Measurements from ENCODE around the gene PRKCA. TPM values are rescaled to one million over a fixed set of nuclear protein-coding genes. Genes with fewer than 3 reads are reported as not detected.

PRKCA gene
- total and polyA plus RNA-seq, 9 of the 15 experiments (the other 6 are each of a cell fraction or from before 2014, with no cell fraction given), result 3.2 to 33.0 (median 17.8) TPM

DNA sequence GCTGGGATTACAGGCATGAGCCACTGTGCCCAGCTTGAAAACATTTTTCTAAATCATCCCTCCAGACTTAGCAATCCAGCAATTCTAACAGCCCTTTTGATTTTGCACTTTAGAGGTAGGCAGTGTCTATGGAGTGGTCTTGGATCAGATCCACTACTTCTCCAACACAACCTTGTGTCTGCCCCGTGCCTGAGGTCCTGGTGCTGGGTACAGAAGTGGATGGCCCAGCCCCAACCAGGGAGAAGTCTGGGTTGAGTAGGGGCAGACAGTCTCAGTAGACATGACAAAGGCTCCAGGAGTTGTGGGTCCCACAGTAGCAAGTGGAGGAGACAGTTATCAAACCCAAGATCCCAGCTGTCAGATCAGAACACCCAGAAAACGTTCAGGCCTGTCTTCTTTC lies 460.6 kb downstream of the PRKCA start:
- BruUV-seq (replicated peaks), result no TSS peak

DNA sequence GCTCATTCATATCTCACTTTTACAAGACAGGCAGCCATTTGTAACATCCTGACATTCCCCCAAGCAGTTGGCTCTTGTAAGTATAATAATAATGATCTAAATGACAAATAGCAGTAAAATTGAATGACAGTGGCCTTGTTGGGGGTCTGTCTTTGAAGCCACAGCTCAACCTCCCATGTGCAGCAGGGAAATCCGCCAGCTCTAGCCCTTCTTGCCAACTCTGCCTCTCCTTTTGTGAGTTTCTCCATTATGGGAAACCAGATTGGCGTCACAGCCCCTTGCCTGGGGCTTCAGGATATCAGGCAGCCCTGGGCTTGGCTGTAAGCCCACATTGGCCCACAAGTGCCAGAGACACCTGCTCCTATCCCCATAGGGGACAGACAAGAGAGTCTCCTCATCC lies 462.1 kb downstream of the PRKCA start:
- no peaks in the 10 kb centered on the region for H3K4me1 ChIP-seq (replicated peaks in 1 of 2; ENCODE audit: control insufficient read depth in 2 of 2, insufficient read depth in 2 of 2, low read length in 2 of 2)
- H3K27me3 ChIP-seq (ENCODE audit: control insufficient read depth in 2 of 2, insufficient read depth in 2 of 2, low read length in 2 of 2), result no peaks in the 10 kb centered on the region
- H3K9me3 ChIP-seq (replicated peaks; ENCODE audit: control insufficient read depth, insufficient read depth, low read depth, low read length), result no peaks in the 10 kb centered on the region
- no peak for TF ChIP-seq MIER1 (IDR thresholded peaks at IDR 0.05; ENCODE audit: low read depth)
- no peak for TF ChIP-seq CBX8 (IDR thresholded peaks at IDR 0.05; ENCODE audit: borderline replicate concordance, extremely low read depth, low read depth, low read length, poor library complexity, severe bottlenecking)
- no peak for TF ChIP-seq SP2 (IDR thresholded peaks at IDR 0.05; ENCODE audit: extremely low read depth, low read depth, low read length, poor library complexity, severe bottlenecking)
- TF ChIP-seq ZNF274 (IDR thresholded peaks at IDR 0.05; ENCODE audit: borderline replicate concordance, low read depth, low read length), result no peak
- ChIA-PET CTCF (ENCODE audit: low intra/inter-chr PET ratio) (no interaction called here), POLR2A (interaction anchor here (0.6 kb wide), 1 partner anchor 94 kb away, joined by 3 read pairs; no protein-coding TSS in a partner anchor)
- H3K9me1 ChIP-seq (ENCODE audit: control insufficient read depth, insufficient read depth, low read length), result no peaks in the 10 kb centered on the region
- H4K20me1 ChIP-seq (replicated peaks; ENCODE audit: control insufficient read depth, insufficient read depth, low read length), result no peaks in the 10 kb centered on the region
- intact Hi-C loops (cut with micrococcal nuclease), result no loop called here
- DNase-seq (ENCODE audit: extremely low read depth in 1 of 4, low spot score in 3 of 4) (no peak), ATAC-seq (no peak), FAIRE-seq (no peak)
- no peak overlapping the region for H3K4me3 ChIP-seq
- H3K4me2 ChIP-seq (ENCODE audit: insufficient read depth, low read length), result no peak overlapping the region
- BruUV-seq (replicated peaks), result no TSS peak
- no peaks in the 10 kb centered on the region; the same call in 2 of the 3 replicates for H3K36me3 ChIP-seq (ENCODE audit: control insufficient read depth, insufficient read depth, low read length)
- no peak overlapping the region for H3K9ac ChIP-seq (ENCODE audit: insufficient read depth in 1 of 2, low read depth in 2 of 2, low read length in 2 of 2)
- no peak overlapping the region for H3K27ac ChIP-seq (ENCODE audit: extremely low read depth, low read depth, low read length)
- no peak overlapping the region for H2AFZ ChIP-seq (ENCODE audit: low read depth, low read length)
- in situ Hi-C loops (cut with MboI), result no loop called here
- no peaks in the 10 kb centered on the region for H3K79me2 ChIP-seq (ENCODE audit: control insufficient read depth, insufficient read depth, low read length)
- 46% methylated on average over 2 of the region's 2 CpGs for WGBS (ENCODE audit: insufficient coverage, low coverage, missing lambda C conversion rate)

More for the DNA sequence above, 460.6 kb downstream of the PRKCA start:
- in situ Hi-C loops (cut with MboI) (no loop called here), intact Hi-C loops (cut with micrococcal nuclease) (no loop called here)
- H3K4me3 ChIP-seq, result no peak overlapping the region
- H3K27ac ChIP-seq (ENCODE audit: extremely low read depth, low read depth, low read length), result no peak overlapping the region
- no peaks in the 10 kb centered on the region for H3K27me3 ChIP-seq (ENCODE audit: control insufficient read depth in 2 of 2, insufficient read depth in 2 of 2, low read length in 2 of 2)
- no peaks in the 10 kb centered on the region; the same call in 2 of the 3 replicates for H3K36me3 ChIP-seq (ENCODE audit: control insufficient read depth, insufficient read depth, low read length)
- DNase-seq (ENCODE audit: extremely low read depth in 1 of 4, low spot score in 3 of 4) (no peak), FAIRE-seq (no peak), ATAC-seq (no peak)
- TF ChIP-seq ZNF384 (IDR thresholded peaks at IDR 0.05; ENCODE audit: low read depth, low read length) (no peak), SMC3 (conservative IDR thresholded peaks at IDR 0.05; ENCODE audit: insufficient read depth, low read depth, low read length) (no peak)
- no peaks in the 10 kb centered on the region for H4K20me1 ChIP-seq (replicated peaks; ENCODE audit: control insufficient read depth, insufficient read depth, low read length)
- H3K9me1 ChIP-seq (ENCODE audit: control insufficient read depth, insufficient read depth, low read length), result no peaks in the 10 kb centered on the region
- no peak overlapping the region for H3K9ac ChIP-seq (ENCODE audit: insufficient read depth in 1 of 2, low read depth in 2 of 2, low read length in 2 of 2)
- ChIA-PET POLR2A (no interaction called here), CTCF (ENCODE audit: low intra/inter-chr PET ratio) (no interaction called here)
- H3K79me2 ChIP-seq (ENCODE audit: control insufficient read depth, insufficient read depth, low read length), result no peaks in the 10 kb centered on the region
- H3K4me2 ChIP-seq (ENCODE audit: insufficient read depth, low read length), result no peak overlapping the region
- H3K4me1 ChIP-seq (replicated peaks in 1 of 2; ENCODE audit: control insufficient read depth in 2 of 2, insufficient read depth in 2 of 2, low read length in 2 of 2), result no peaks in the 10 kb centered on the region
- H3K9me3 ChIP-seq (replicated peaks; ENCODE audit: control insufficient read depth, insufficient read depth, low read depth, low read length), result no peaks in the 10 kb centered on the region
- H2AFZ ChIP-seq (ENCODE audit: low read depth, low read length), result no peak overlapping the region
- WGBS (ENCODE audit: insufficient coverage, low coverage, missing lambda C conversion rate), result 27% methylated on average over 2 of the region's 2 CpGs

Measured in K562 (cell line).